HG02759 (cell line): ENCODE measurements around the gene RILP.

Experiments used
- ATAC-seq: cut with Tn5 transposase; IDR thresholded peaks from one replicate; pipeline ENCODE4 v1.9.1; 2021; ENCODE audit warnings: mild to moderate bottlenecking, moderate library complexity; ENCODE audit not compliant: unreplicated experiment

RILP gene

GRCh38 chr17:1629504-1630310, 20.0 kb downstream of the RILP start:
- ATAC-seq = no peak

- peak; percentile 59 for ATAC-seq
These were observed 20.7 kb downstream of the RILP start for GRCh38 chr17:1628856-1629503.

GRCh38 chr17:1627982-1628855, 21.4 kb downstream of the RILP start, which contains the start of gene SLC43A2:
Gene SLC43A2 (minus strand): TSS chr17:1628834. CDS start chr17:1627874, 960 bp downstream.
- ATAC-seq = peak; percentile 64

GRCh38 chr17:1627182-1627981, 22.3 kb downstream of the RILP start:
- ATAC-seq = no peak

GRCh38 chr17:1626333-1626732, 23.3 kb downstream of the RILP start:
- ATAC-seq = no peak

- no peak for ATAC-seq
These were observed 24.1 kb downstream of the RILP start for GRCh38 chr17:1625581-1625980.

- ATAC-seq = no peak
These were observed 24.6 kb downstream of the RILP start for GRCh38 chr17:1625053-1625452.

- no peak for ATAC-seq
These were observed 25.0 kb downstream of the RILP start for GRCh38 chr17:1624650-1625049.

- ATAC-seq = no peak
These were observed 26.5 kb downstream of the RILP start for GRCh38 chr17:1623057-1623630.

- ATAC-seq = no peak
These were observed 28.3 kb downstream of the RILP start for GRCh38 chr17:1621273-1621954.

GRCh38 chr17:1620486-1620885, 29.2 kb downstream of the RILP start:
- ATAC-seq = no peak

GRCh38 chr17:1617620-1618174, 32.0 kb downstream of the RILP start:
- ATAC-seq = no peak

- ATAC-seq = no peak
These were observed 33.6 kb downstream of the RILP start for GRCh38 chr17:1616101-1616500.

GRCh38 chr17:1612400-1612799, 37.3 kb downstream of the RILP start:
- no peak for ATAC-seq

- ATAC-seq = no peak
These were observed 38.0 kb downstream of the RILP start for GRCh38 chr17:1611715-1612114.

- no peak for ATAC-seq
These were observed 41.0 kb downstream of the RILP start for GRCh38 chr17:1608676-1609075.

- ATAC-seq = peak; percentile 11
These were observed 41.7 kb downstream of the RILP start for GRCh38 chr17:1607971-1608320.

GRCh38 chr17:1606352-1606985, 43.2 kb downstream of the RILP start:
- peak; percentile 38 for ATAC-seq
